ENCODE data around the gene BARHL1. TPM values are rescaled to one million over a fixed set of nuclear protein-coding genes. Genes with fewer than 3 reads are reported as not detected.

BARHL1 gene
- total and polyA plus RNA-seq, 2 donors (not counting 3 experiments of a cell fraction or from before 2014, with no cell fraction given) = not detected

- FAIRE-seq = no peak
Measured at GRCh38 chr9:132548751-132549640, 33.4 kb upstream of the BARHL1 start.

DNA sequence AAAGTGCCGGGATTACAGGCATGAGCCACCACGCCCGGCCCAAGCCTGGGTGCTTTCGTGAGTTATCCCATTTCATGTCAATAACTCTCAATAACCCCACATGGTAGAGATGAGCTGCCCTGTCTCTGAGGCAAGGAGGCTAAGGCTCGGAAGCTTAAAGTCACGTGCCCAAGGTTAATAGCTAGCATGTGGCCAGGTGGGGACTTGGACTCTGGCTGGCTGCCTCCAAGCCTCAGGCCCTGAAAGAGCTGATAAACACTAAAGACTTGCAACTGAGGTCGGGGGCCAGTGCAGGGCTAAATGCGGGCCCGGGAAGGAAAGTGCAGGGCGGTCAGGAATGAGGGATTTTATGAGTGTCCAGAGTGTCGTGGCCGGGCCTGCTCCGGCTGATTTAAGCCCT is 30.9 kb upstream of the BARHL1 start:
- Histone ChIP-seq H3K36me3 (ENCODE audit: control insufficient read depth in 2 of 2, extremely low read depth in 1 of 2, insufficient read depth in 2 of 2, low read length in 2 of 2) (no peaks in the 10 kb centered on the region), H3K27ac (ENCODE audit: insufficient read depth, low read depth, low read length) (no peak overlapping the region), H4K20me1 (replicated peaks; ENCODE audit: control insufficient read depth, extremely low read depth, insufficient read depth, low read length) (no peaks in the 10 kb centered on the region), H3K4me1 (ENCODE audit: control insufficient read depth, extremely low read depth, insufficient read depth, low read length) (peaks cover 14% of the 10 kb centered on the region), H3K9me1 (replicated peaks; ENCODE audit: control insufficient read depth, extremely low read depth, insufficient read depth, low read length) (no peaks in the 10 kb centered on the region), H3K9me3 (replicated peaks; ENCODE audit: control insufficient read depth, insufficient read depth, low read length) (no peaks in the 10 kb centered on the region), H3K27me3 (ENCODE audit: control insufficient read depth in 2 of 2, insufficient read depth in 2 of 2, low read length in 2 of 2) (no peaks in the 10 kb centered on the region), H3K79me2 (ENCODE audit: control insufficient read depth, insufficient read depth, low read length) (no peaks in the 10 kb centered on the region), H3K4me2 (ENCODE audit: insufficient read depth, low read length) (no peak overlapping the region), H3K4me3 (replicated peaks in 1 of 3; ENCODE audit: insufficient read depth in 1 of 3, low read depth in 1 of 3, low read length in 3 of 3) (no peak overlapping the region), H3K9ac (replicated peaks; ENCODE audit: extremely low read depth, insufficient read depth, low read length) (no peak overlapping the region), H2AFZ (ENCODE audit: low read depth, low read length) (no peak overlapping the region)
- dilution Hi-C loops (cut with MboI; ENCODE audit: extremely low pct_ligation_motif_present, low sequenced_read_pairs) (no loop called here), intact Hi-C loops (cut with micrococcal nuclease) (no loop called here)
- TF ChIP-seq, protein P1, sequence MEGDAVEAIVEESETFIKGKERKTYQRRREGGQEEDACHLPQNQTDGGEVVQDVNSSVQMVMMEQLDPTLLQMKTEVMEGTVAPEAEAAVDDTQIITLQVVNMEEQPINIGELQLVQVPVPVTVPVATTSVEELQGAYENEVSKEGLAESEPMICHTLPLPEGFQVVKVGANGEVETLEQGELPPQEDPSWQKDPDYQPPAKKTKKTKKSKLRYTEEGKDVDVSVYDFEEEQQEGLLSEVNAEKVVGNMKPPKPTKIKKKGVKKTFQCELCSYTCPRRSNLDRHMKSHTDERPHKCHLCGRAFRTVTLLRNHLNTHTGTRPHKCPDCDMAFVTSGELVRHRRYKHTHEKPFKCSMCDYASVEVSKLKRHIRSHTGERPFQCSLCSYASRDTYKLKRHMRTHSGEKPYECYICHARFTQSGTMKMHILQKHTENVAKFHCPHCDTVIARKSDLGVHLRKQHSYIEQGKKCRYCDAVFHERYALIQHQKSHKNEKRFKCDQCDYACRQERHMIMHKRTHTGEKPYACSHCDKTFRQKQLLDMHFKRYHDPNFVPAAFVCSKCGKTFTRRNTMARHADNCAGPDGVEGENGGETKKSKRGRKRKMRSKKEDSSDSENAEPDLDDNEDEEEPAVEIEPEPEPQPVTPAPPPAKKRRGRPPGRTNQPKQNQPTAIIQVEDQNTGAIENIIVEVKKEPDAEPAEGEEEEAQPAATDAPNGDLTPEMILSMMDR (IDR thresholded peaks at IDR 0.05; ENCODE audit: extremely low read depth in 1 of 2, insufficient read depth in 1 of 2, low read depth in 1 of 2, low read length in 2 of 2) = no peak
- TF ChIP-seq EZH2 (IDR thresholded peaks at IDR 0.05; ENCODE audit: borderline replicate concordance, low read depth, low read length, severe bottlenecking) (no peak), JUN (IDR thresholded peaks at IDR 0.05; ENCODE audit: borderline replicate concordance, insufficient read depth, insufficient read length, low read depth) (no peak), POLR2A (IDR thresholded peaks at IDR 0.05; ENCODE audit: low read depth, low read length) (no peak)
- TF ChIP-seq, protein P2, sequence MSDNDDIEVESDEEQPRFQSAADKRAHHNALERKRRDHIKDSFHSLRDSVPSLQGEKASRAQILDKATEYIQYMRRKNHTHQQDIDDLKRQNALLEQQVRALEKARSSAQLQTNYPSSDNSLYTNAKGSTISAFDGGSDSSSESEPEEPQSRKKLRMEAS (IDR thresholded peaks at IDR 0.05; ENCODE audit: insufficient read depth, insufficient read length) = no peak
- ChIA-PET CTCF (interaction anchor here (2.1 to 2.3 kb wide), 2 partner anchors 45 to 139 kb away, joined by 6 to 7 read pairs; no protein-coding TSS in a partner anchor), POLR2A (no interaction called here)
- DNase-seq (ENCODE audit: low read depth, low spot score) = no peak
- BruUV-seq (replicated peaks) = no TSS peak
- no peak for FAIRE-seq

More at GRCh38 chr9:132548751-132549640, 33.4 kb upstream of the BARHL1 start:
- Histone ChIP-seq H2AFZ (ENCODE audit: low read depth, low read length) (no peak overlapping the region), H3K9me3 (replicated peaks; ENCODE audit: control insufficient read depth, insufficient read depth, low read length) (no peaks in the 10 kb centered on the region), H3K27me3 (ENCODE audit: control insufficient read depth in 2 of 2, insufficient read depth in 2 of 2, low read length in 2 of 2) (peaks cover 0 to 3% of the 10 kb centered on the region in 2 experiments), H3K4me1 (ENCODE audit: control insufficient read depth, extremely low read depth, insufficient read depth, low read length) (peaks cover 14% of the 10 kb centered on the region), H3K27ac (ENCODE audit: insufficient read depth, low read depth, low read length) (peak overlapping the region; percentile 45), H3K4me3 (replicated peaks in 1 of 3; ENCODE audit: insufficient read depth in 1 of 3, low read depth in 1 of 3, low read length in 3 of 3) (no peak overlapping the region), H3K36me3 (ENCODE audit: control insufficient read depth in 2 of 2, extremely low read depth in 1 of 2, insufficient read depth in 2 of 2, low read length in 2 of 2) (no peaks in the 10 kb centered on the region), H3K9me1 (replicated peaks; ENCODE audit: control insufficient read depth, extremely low read depth, insufficient read depth, low read length) (no peaks in the 10 kb centered on the region), H4K20me1 (replicated peaks; ENCODE audit: control insufficient read depth, extremely low read depth, insufficient read depth, low read length) (no peaks in the 10 kb centered on the region), H3K4me2 (ENCODE audit: insufficient read depth, low read length) (no peak overlapping the region), H3K9ac (replicated peaks; ENCODE audit: extremely low read depth, insufficient read depth, low read length) (no peak overlapping the region), H3K79me2 (ENCODE audit: control insufficient read depth, insufficient read depth, low read length) (no peaks in the 10 kb centered on the region)
- POLR2A ChIA-PET = no interaction called here
- DNase-seq (ENCODE audit: low read depth, low spot score) = no peak
- CTCF ChIA-PET = interaction anchor here (0.8 to 1.4 kb wide), 5 partner anchors 11 to 31 kb away, joined by 3 to 7 read pairs (median 4); no protein-coding TSS in a partner anchor
- intact Hi-C loops (cut with micrococcal nuclease) (loop anchor here (2.0 kb wide), 1 partner anchor 34 kb away; the partner anchor contains the start of gene BARHL1), dilution Hi-C loops (cut with MboI; ENCODE audit: extremely low pct_ligation_motif_present, low sequenced_read_pairs) (no loop called here)
- TF ChIP-seq FOS (IDR thresholded peaks at IDR 0.05; ENCODE audit: borderline replicate concordance, insufficient read depth, low read length) (peak; percentile 61), GATA2 (IDR thresholded peaks at IDR 0.05; ENCODE audit: insufficient read depth, insufficient read length, low read depth, low read length) (no peak)
- TSS peak; percentile 67 for BruUV-seq (replicated peaks)

All from endothelial cell of umbilical vein (primary cell).